ENCODE data around the gene CHDH. TPM values are rescaled to one million over a fixed set of nuclear protein-coding genes. Genes with fewer than 3 reads are reported as not detected.

CHDH gene
- total and polyA plus RNA-seq, 7 experiments from 2014 or later = 0.05 to 1.3 (median 0.27) TPM; not detected in 2

DNA sequence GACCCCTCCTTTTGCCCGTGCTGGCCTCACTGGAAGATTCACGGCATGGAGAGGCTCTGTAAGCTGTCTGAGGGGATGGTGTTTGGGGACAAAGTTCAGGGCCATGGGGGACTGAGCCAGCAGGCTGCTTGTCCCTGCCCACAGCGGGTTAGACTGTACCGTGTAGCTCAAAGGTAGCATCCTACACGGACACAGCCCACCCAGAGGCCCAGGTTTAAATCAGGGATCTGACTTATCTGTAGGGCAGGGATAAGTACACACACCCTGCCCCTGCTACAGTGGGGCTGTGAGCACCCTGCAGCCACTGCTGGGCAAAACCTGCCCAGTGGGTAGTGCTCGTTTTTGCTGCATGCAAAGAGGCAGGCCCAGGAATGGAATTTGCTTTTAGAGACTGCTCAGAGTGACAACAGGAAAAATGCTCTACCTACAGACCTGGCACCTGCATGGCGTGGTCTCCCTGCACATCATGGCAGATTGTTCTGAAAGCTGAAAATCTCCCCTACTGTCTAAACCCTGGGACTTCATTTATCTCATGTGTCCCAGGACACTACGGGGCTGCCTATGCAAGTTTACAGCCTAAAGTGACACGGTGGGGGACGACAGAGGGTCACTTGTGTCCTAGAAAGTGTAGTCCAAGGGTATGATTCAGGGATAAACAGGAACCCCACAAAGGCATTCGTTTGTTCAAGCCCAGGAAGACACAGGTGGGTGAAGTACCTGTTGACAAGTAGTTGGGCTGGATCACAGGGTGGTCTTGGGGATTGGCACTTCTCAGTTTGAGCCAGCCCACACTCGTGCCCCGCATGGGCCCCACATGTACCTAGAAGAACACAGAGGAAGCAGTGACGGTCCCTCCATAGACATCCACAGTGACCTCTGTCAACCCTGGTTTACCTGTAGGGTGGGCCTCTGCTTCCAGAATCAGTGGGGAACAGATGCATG, 27.7 kb downstream of the CHDH start:
- intact Hi-C loops (cut with micrococcal nuclease) = no loop called here

DNA sequence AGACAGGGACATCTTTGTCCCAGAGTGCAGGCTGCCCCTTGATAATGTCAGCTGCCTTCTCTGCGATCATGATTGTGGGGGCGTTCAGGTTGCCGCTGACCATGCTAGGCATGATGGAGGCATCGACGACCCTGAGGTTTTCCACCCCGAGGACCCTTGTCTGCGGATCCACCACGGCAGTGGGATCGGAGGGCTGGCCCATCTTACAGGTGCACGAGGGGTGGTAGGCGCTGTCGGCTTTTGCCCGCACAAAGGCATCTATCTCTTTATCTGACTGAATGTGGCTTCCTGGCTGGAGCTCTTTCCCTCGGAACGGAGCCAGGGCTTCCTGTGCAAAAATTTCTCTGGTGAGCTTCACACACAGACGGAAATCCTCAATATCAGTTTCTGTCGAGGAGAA, 28.4 kb downstream of the CHDH start:
- Mint-ChIP-seq H3K4me1 (peaks cover 0 to 6% (median 4%) of the 10 kb centered on the region in 7 donors), H3K9me3 (no peaks in the 10 kb centered on the region), H3K36me3 (no peaks in the 10 kb centered on the region), H3K27ac (no peak overlapping the region), H3K4me3 (peak overlapping the region in 1 of 10 donors; percentile 8), H3K27me3 (peaks cover 0 to 18% (median 3%) of the 10 kb centered on the region in 5 donors)
- intact Hi-C loops (cut with micrococcal nuclease) = no loop called here
- Histone ChIP-seq H3K4me1 (ENCODE audit: control insufficient read depth in 2 of 2, insufficient read depth in 2 of 2, low read length in 2 of 2) (no peaks in the 10 kb centered on the region), H3K27ac (ENCODE audit: low read depth, low read length) (no peak overlapping the region), H3K4me3 (ENCODE audit: low read length) (no peak overlapping the region), H3K9me3 (ENCODE audit: control insufficient read depth in 2 of 3, low read length in 3 of 3) (no peaks in the 10 kb centered on the region), H3K36me3 (ENCODE audit: control insufficient read depth in 2 of 3, insufficient read depth in 3 of 3, low read length in 3 of 3) (no peaks in the 10 kb centered on the region), H3K27me3 (ENCODE audit: control insufficient read depth in 2 of 2, insufficient read depth in 2 of 2, low read length in 2 of 2) (no peaks in the 10 kb centered on the region)
- DNase-seq (no peak), ATAC-seq (no peak)
- CTCF ChIA-PET = no interaction called here
- POLR2A ChIA-PET = no interaction called here

More for the DNA sequence above, 27.7 kb downstream of the CHDH start:
- H3K4me1 ChIP-seq (ENCODE audit: control insufficient read depth in 2 of 2, insufficient read depth in 2 of 2, low read length in 2 of 2) = no peaks in the 10 kb centered on the region
- Mint-ChIP-seq H3K27ac (no peak overlapping the region), H3K9me3 (no peaks in the 10 kb centered on the region), H3K27me3 (peaks cover 0 to 18% (median 3%) of the 10 kb centered on the region in 5 donors), H3K36me3 (no peaks in the 10 kb centered on the region), H3K4me1 (peaks cover 0 to 6% (median 4%) of the 10 kb centered on the region in 7 donors), H3K4me3 (peak overlapping the region in 1 of 10 donors; percentile 8)
- H3K9me3 ChIP-seq (ENCODE audit: control insufficient read depth in 2 of 3, low read length in 3 of 3) = no peaks in the 10 kb centered on the region
- H3K27me3 ChIP-seq (ENCODE audit: control insufficient read depth in 2 of 2, insufficient read depth in 2 of 2, low read length in 2 of 2) = no peaks in the 10 kb centered on the region
- no peaks in the 10 kb centered on the region for H3K36me3 ChIP-seq (ENCODE audit: control insufficient read depth in 2 of 3, insufficient read depth in 3 of 3, low read length in 3 of 3)
- POLR2A ChIA-PET = no interaction called here
- CTCF ChIA-PET = no interaction called here
- DNase-seq (peak in 1 of 9 donors; percentile 13), ATAC-seq (no peak)
- H3K4me3 ChIP-seq (ENCODE audit: low read length) = no peak overlapping the region
- no peak overlapping the region for H3K27ac ChIP-seq (ENCODE audit: low read depth, low read length)

DNA sequence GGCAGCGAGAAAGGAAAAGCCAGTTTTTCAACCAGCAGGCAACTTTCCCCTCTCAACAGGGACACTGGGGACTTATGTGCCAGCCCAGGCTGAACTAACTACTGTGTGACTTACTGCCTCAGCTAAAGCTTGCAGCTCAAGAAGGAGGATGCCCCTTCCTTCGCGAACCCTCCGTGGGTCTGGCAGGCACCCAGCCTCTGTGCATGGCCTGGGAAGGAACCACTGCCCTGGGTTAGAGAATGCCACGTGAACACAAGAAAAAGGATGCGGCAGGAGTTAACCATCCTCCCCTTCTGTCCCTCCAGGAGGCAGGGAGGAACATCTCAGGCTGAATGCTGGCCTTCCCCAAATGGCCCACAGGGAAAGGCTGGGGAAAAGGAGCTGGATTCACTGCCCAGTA, 29.0 kb downstream of the CHDH start:
- CTCF ChIA-PET = no interaction called here

DNA sequence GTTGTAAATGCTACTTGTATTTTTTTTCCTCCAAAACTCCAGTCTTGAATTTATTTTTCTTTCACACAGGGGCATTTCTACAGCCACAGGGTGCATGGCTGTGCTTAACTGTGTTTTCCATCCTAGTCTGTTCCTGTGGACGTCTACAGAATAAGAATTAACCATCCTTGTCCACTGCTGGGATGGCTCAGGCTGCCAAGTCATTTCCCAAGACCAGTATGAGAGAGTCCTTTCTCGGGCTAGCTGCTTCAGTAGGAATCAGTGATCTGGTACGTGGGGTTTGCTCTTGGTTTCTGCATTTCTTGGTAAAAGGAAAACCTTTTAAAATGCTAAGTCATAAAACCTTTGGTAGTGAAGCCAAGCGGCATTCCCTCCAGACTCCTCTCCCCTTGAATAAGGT, 29.8 kb downstream of the CHDH start:
- Mint-ChIP-seq H3K9me3 (no peaks in the 10 kb centered on the region), H3K4me1 (peaks cover 0 to 6% (median 4%) of the 10 kb centered on the region in 7 donors), H3K36me3 (no peaks in the 10 kb centered on the region), H3K27ac (no peak overlapping the region), H3K4me3 (no peak overlapping the region), H3K27me3 (peaks cover 0 to 18% (median 3%) of the 10 kb centered on the region in 5 donors)
- intact Hi-C loops (cut with micrococcal nuclease) = no loop called here
- CTCF ChIA-PET = no interaction called here
- H3K27ac ChIP-seq (ENCODE audit: low read depth, low read length) = no peak overlapping the region
- H3K4me3 ChIP-seq (ENCODE audit: low read length) = no peak overlapping the region
- ATAC-seq (no peak), DNase-seq (no peak)
- no peaks in the 10 kb centered on the region for H3K36me3 ChIP-seq (ENCODE audit: control insufficient read depth in 2 of 3, insufficient read depth in 3 of 3, low read length in 3 of 3)
- no peaks in the 10 kb centered on the region for H3K4me1 ChIP-seq (ENCODE audit: control insufficient read depth in 2 of 2, insufficient read depth in 2 of 2, low read length in 2 of 2)
- H3K9me3 ChIP-seq (ENCODE audit: control insufficient read depth in 2 of 3, low read length in 3 of 3) = no peaks in the 10 kb centered on the region
- POLR2A ChIA-PET = no interaction called here
- H3K27me3 ChIP-seq (ENCODE audit: control insufficient read depth in 2 of 2, insufficient read depth in 2 of 2, low read length in 2 of 2) = no peaks in the 10 kb centered on the region

More for the DNA sequence above, 29.0 kb downstream of the CHDH start:
- no peak overlapping the region for H3K4me3 Mint-ChIP-seq
- Histone ChIP-seq H3K27ac (ENCODE audit: low read depth, low read length) (no peak overlapping the region), H3K4me1 (ENCODE audit: control insufficient read depth in 2 of 2, insufficient read depth in 2 of 2, low read length in 2 of 2) (no peaks in the 10 kb centered on the region), H3K27me3 (ENCODE audit: control insufficient read depth in 2 of 2, insufficient read depth in 2 of 2, low read length in 2 of 2) (no peaks in the 10 kb centered on the region), H3K9me3 (ENCODE audit: control insufficient read depth in 2 of 3, low read length in 3 of 3) (no peaks in the 10 kb centered on the region), H3K36me3 (ENCODE audit: control insufficient read depth in 2 of 3, insufficient read depth in 3 of 3, low read length in 3 of 3) (no peaks in the 10 kb centered on the region), H3K4me3 (ENCODE audit: low read length) (no peak overlapping the region)
- ATAC-seq (no peak), DNase-seq (peak in 1 of 9 donors; percentile 0)
- POLR2A ChIA-PET = no interaction called here
- H3K27ac Mint-ChIP-seq = no peak overlapping the region
- intact Hi-C loops (cut with micrococcal nuclease) = no loop called here
- H3K4me1 Mint-ChIP-seq = peaks cover 0 to 6% (median 4%) of the 10 kb centered on the region in 7 donors
- peaks cover 0 to 18% (median 3%) of the 10 kb centered on the region in 5 donors for H3K27me3 Mint-ChIP-seq
- H3K36me3 Mint-ChIP-seq = no peaks in the 10 kb centered on the region
- no peaks in the 10 kb centered on the region for H3K9me3 Mint-ChIP-seq

DNA sequence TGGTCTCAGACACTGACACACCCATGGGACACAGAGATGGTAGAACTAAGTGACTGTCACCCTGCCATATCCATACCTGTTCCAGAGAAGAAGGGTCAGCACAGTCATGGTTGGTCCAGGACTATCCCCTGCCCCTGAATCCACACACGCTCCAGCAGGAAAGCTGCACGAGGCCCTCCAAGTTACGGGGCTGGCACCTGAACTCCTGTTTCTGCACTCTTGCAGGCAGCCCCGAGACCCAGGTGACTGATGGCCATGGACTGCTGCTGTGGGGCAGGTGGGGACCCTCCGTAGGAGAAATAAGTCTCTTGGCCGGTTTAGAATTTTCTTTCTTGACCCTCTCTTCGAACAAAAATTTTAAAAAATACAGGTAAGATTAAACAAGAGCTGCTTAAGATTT, 30.6 kb downstream of the CHDH start:
- ChIA-PET CTCF (no interaction called here), POLR2A (no interaction called here)
- no peak overlapping the region for H3K4me3 Mint-ChIP-seq
- H3K27me3 Mint-ChIP-seq = peaks cover 0 to 18% (median 3%) of the 10 kb centered on the region in 5 donors
- H3K4me1 Mint-ChIP-seq = peaks cover 0 to 6% (median 4%) of the 10 kb centered on the region in 7 donors
- H3K27ac ChIP-seq (ENCODE audit: low read depth, low read length) = no peak overlapping the region
- H3K36me3 Mint-ChIP-seq = no peaks in the 10 kb centered on the region
- no peak for ATAC-seq
- no peaks in the 10 kb centered on the region for H3K27me3 ChIP-seq (ENCODE audit: control insufficient read depth in 2 of 2, insufficient read depth in 2 of 2, low read length in 2 of 2)
- no peaks in the 10 kb centered on the region for H3K36me3 ChIP-seq (ENCODE audit: control insufficient read depth in 2 of 3, insufficient read depth in 3 of 3, low read length in 3 of 3)
- no peaks in the 10 kb centered on the region for H3K4me1 ChIP-seq (ENCODE audit: control insufficient read depth in 2 of 2, insufficient read depth in 2 of 2, low read length in 2 of 2)
- H3K9me3 ChIP-seq (ENCODE audit: control insufficient read depth in 2 of 3, low read length in 3 of 3) = no peaks in the 10 kb centered on the region
- intact Hi-C loops (cut with micrococcal nuclease) = no loop called here
- no peak overlapping the region for H3K27ac Mint-ChIP-seq
- no peak overlapping the region for H3K4me3 ChIP-seq (ENCODE audit: low read length)
- H3K9me3 Mint-ChIP-seq = no peaks in the 10 kb centered on the region
- peak in 1 of 9 donors; percentile 3 for DNase-seq

DNA sequence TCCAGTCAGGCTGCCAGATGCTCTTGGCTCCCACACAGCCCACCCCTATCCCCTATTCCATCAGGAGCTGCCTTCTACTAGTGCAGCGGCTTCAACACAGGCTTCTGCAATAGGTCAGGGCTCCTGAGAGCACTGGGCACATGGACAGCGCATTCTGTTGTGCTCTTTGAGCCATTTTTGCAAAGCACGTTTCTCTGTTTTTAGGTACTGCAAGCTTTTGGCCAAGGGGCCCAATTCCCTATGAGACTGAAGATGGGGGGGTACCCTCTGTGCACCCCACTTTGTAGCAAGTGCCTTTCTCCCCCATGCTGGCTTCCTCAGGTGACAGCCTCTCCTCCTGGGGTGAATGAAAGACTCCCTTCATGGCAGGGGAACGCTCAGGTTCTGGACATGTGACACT, 31.2 kb downstream of the CHDH start:
- Mint-ChIP-seq H3K4me1 (peaks cover 0 to 6% (median 4%) of the 10 kb centered on the region in 7 donors), H3K9me3 (no peaks in the 10 kb centered on the region), H3K27ac (no peak overlapping the region), H3K36me3 (no peaks in the 10 kb centered on the region), H3K4me3 (no peak overlapping the region), H3K27me3 (peaks cover 0 to 18% (median 3%) of the 10 kb centered on the region in 5 donors)
- ATAC-seq (no peak), DNase-seq (no peak)
- H3K27me3 ChIP-seq (ENCODE audit: control insufficient read depth in 2 of 2, insufficient read depth in 2 of 2, low read length in 2 of 2) = no peaks in the 10 kb centered on the region
- POLR2A ChIA-PET = no interaction called here
- no peaks in the 10 kb centered on the region for H3K9me3 ChIP-seq (ENCODE audit: control insufficient read depth in 2 of 3, low read length in 3 of 3)
- no peaks in the 10 kb centered on the region for H3K36me3 ChIP-seq (ENCODE audit: control insufficient read depth in 2 of 3, insufficient read depth in 3 of 3, low read length in 3 of 3)
- H3K4me3 ChIP-seq (ENCODE audit: low read length) = no peak overlapping the region
- CTCF ChIA-PET = no interaction called here
- H3K27ac ChIP-seq (ENCODE audit: low read depth, low read length) = no peak overlapping the region
- no peaks in the 10 kb centered on the region for H3K4me1 ChIP-seq (ENCODE audit: control insufficient read depth in 2 of 2, insufficient read depth in 2 of 2, low read length in 2 of 2)
- intact Hi-C loops (cut with micrococcal nuclease) = no loop called here

DNA sequence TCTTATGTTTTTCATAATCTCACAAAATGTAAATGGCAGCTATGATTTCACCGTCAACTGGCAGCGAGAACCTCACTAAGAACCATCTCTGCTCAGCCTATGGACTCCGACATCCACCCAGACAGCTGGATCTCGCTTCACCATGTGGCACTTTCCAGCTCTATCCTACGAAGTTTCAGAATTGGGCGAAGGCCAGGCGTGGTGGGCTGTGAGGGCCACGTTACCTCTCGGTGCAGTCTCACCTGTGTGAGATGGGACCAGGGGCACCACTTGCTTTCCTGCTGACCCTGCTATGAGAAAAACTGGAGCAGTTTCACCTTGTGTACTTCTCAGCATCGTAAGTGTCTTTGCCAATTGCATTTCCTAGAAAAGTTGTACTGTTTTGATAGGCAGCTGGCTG, 32.3 kb downstream of the CHDH start:
- no peak overlapping the region for H3K4me3 ChIP-seq (ENCODE audit: low read length)
- no peaks in the 10 kb centered on the region for H3K36me3 Mint-ChIP-seq
- intact Hi-C loops (cut with micrococcal nuclease) = no loop called here
- no peak overlapping the region for H3K27ac Mint-ChIP-seq
- H3K4me1 Mint-ChIP-seq = peaks cover 0 to 6% (median 4%) of the 10 kb centered on the region in 7 donors
- no peaks in the 10 kb centered on the region for H3K9me3 Mint-ChIP-seq
- POLR2A ChIA-PET = no interaction called here
- no peaks in the 10 kb centered on the region for H3K4me1 ChIP-seq (ENCODE audit: control insufficient read depth in 2 of 2, insufficient read depth in 2 of 2, low read length in 2 of 2)
- no peaks in the 10 kb centered on the region for H3K9me3 ChIP-seq (ENCODE audit: control insufficient read depth in 2 of 3, low read length in 3 of 3)
- no peak overlapping the region for H3K27ac ChIP-seq (ENCODE audit: low read depth, low read length)
- no peaks in the 10 kb centered on the region for H3K36me3 ChIP-seq (ENCODE audit: control insufficient read depth in 2 of 3, insufficient read depth in 3 of 3, low read length in 3 of 3)
- CTCF ChIA-PET = no interaction called here
- H3K4me3 Mint-ChIP-seq = no peak overlapping the region
- peaks cover 0 to 13% (median 3%) of the 10 kb centered on the region in 5 donors for H3K27me3 Mint-ChIP-seq
- ATAC-seq (no peak), DNase-seq (no peak)
- no peaks in the 10 kb centered on the region for H3K27me3 ChIP-seq (ENCODE audit: control insufficient read depth in 2 of 2, insufficient read depth in 2 of 2, low read length in 2 of 2)
